Spleen (tissue), 11 donors: Measurements from ENCODE around the gene FBRS. TPM values are rescaled to one million over a fixed set of nuclear protein-coding genes. Genes with fewer than 3 reads are reported as not detected.
A peak's percentile ranks its signal among the peaks of the same experiment; 100 is the strongest.

Source experiments
- DNase-seq: peaks from one replicate; pipeline ENCODE4 v3.0.0-alpha.2; 2020
- H3K27ac ChIP-seq, 8 donors: fragments of 200-600 bp; sonication (generic) in 7 of 8; 1 replicate in 4 of 8; 2 replicates in 4 of 8; pipeline versions ENCODE4 v1.5.0 to v1.8.0; 2016 to 2021; ENCODE audit warnings: inconsistent platforms in 4 of 8, mild to moderate bottlenecking in 4 of 8, moderate library complexity in 1 of 8
- H3K27me3 ChIP-seq, 7 donors: fragments of 200-600 bp; sonication (generic) in 6 of 7; replicated peaks in 1 of 7; 1 replicate in 4 of 7; 2 replicates in 3 of 7; pipeline versions ENCODE4 v1.5.0 to v1.8.0; 2016 to 2021; ENCODE audit warnings: inconsistent platforms in 3 of 7, mild to moderate bottlenecking in 1 of 7
- H3K36me3 ChIP-seq, 6 donors: fragments of 200-600 bp; sonication (generic) in 5 of 6; 1 replicate in 4 of 6; 2 replicates in 2 of 6; pipeline versions ENCODE4 v1.5.0 to v1.8.0; 2016 to 2021; ENCODE audit warnings: inconsistent platforms in 2 of 6
- H3K4me1 ChIP-seq, 6 donors: fragments of 200-600 bp; sonication (generic) in 5 of 6; 1 replicate in 3 of 6; 2 replicates in 3 of 6; pipeline versions ENCODE4 v1.5.0 to v1.8.0; 2016 to 2021; ENCODE audit warnings: inconsistent platforms in 3 of 6
- H3K4me3 ChIP-seq, 8 donors: fragments of 200-600 bp; sonication (generic) in 7 of 8; 1 replicate in 4 of 8; 2 replicates in 4 of 8; pipeline versions ENCODE4 v1.5.0 to v1.8.0; 2016 to 2021; ENCODE audit warnings: inconsistent platforms in 4 of 8, mild to moderate bottlenecking in 4 of 8, moderate library complexity in 2 of 8
- H3K9me3 ChIP-seq, 8 donors: fragments of 200-600 bp; sonication (generic) in 7 of 8; 1 replicate in 4 of 8; 2 replicates in 4 of 8; pipeline versions ENCODE4 v1.5.0 to v1.8.0; 2016 to 2021; ENCODE audit warnings: inconsistent platforms in 4 of 8
- POLR2A ChIP-seq, 3 donors: fragments of 450-650 bp; IDR thresholded peaks; one replicate each; pipeline ENCODE4 v1.5.1; 2017; ENCODE audit warnings: antibody characterized with exemption in 3 of 3, mild to moderate bottlenecking in 1 of 3
- POLR2AphosphoS5 ChIP-seq, 3 donors: sonication (generic); formaldehyde crosslinking; IDR thresholded peaks; one replicate each; pipeline ENCODE4 v1.5.1; 2017; ENCODE audit warnings: antibody characterized with exemption in 3 of 3
- WGBS, 5 donors: extraction: QIAGEN DNeasy Blood & Tissue Kit in 3 of 5; methylation state at CpG; one replicate each; pipeline versions ENCODE4 v1.1.5 to v1.1.7; 2013 to 2018; 5-methylcytosine and 5-hydroxymethylcytosine counted together
- intact Hi-C: fragments of 100-400 bp; cut with DNase I; formaldehyde crosslinking; loops from one replicate; pipeline ENCODE4 v1.15.0; 2023; ENCODE audit warnings: low total_unique reads
- polyA plus RNA-seq, 3 donors: library from polyadenylated mRNA; stranded (reverse); fragments of 200-250 nt; gene quantifications; one replicate each; pipeline ENCODE4 v1.2.1, GENCODE V29; 2013
- total RNA-seq, 7 donors: library from RNA; depleted of rRNA in 3 of 7; stranded (reverse); fragments of >200 nt in 3 of 7; fragmentation: NEBNext Ultra II Directional in 4 of 7; extraction: Animal tissue kit (Norgen Biotek cat#: 25700) in 4 of 7; gene quantifications; one replicate each; pipeline versions ENCODE4 v1.1.0 to v1.2.1, GENCODE V29; 2016 to 2021
- TF ChIP-seq, protein P1 (sequence below), 11 experiments: fragments of 200-600 bp in 7 of 11; fragments of 450-650 bp in 4 of 11; sonication (generic) in 4 of 11; IDR thresholded peaks in 8 of 11; conservative IDR thresholded peaks in 3 of 11; 1 replicate in 7 of 11; 2 replicates in 4 of 11; pipeline versions ENCODE4 v1.4.0 to v1.8.0; 2016 to 2021; ENCODE audit warnings: antibody characterized with exemption in 11 of 11, inconsistent platforms in 4 of 11, mild to moderate bottlenecking in 1 of 11
- donor health status: healthy with polysubstance abuse.
- donor health status: DM: no; HTN: no; CAD: no; lungs with moderate emphysema.
- donor health status: DM: no; HTN: no; CAD: no.
- donor health status: Bipolar disorder and iron deficiency.
- donor health status: healthy.
- donor health status: DM: no; HTN: no; CAD: no.
- donor health status: DM: yes; HTN: yes; CAD: no.

Gene FBRS
- total and polyA plus RNA-seq, 10 donors = 25.8 to 118 (median 76.1) TPM

- H3K27me3 ChIP-seq = no peaks in the 10 kb centered on the region
- TF ChIP-seq, protein P1, sequence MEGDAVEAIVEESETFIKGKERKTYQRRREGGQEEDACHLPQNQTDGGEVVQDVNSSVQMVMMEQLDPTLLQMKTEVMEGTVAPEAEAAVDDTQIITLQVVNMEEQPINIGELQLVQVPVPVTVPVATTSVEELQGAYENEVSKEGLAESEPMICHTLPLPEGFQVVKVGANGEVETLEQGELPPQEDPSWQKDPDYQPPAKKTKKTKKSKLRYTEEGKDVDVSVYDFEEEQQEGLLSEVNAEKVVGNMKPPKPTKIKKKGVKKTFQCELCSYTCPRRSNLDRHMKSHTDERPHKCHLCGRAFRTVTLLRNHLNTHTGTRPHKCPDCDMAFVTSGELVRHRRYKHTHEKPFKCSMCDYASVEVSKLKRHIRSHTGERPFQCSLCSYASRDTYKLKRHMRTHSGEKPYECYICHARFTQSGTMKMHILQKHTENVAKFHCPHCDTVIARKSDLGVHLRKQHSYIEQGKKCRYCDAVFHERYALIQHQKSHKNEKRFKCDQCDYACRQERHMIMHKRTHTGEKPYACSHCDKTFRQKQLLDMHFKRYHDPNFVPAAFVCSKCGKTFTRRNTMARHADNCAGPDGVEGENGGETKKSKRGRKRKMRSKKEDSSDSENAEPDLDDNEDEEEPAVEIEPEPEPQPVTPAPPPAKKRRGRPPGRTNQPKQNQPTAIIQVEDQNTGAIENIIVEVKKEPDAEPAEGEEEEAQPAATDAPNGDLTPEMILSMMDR (IDR thresholded peaks at IDR 0.05 in 8 of 11, conservative IDR thresholded peaks at IDR 0.05 in 3 of 11) = no peak
- no peak for TF ChIP-seq POLR2A (IDR thresholded peaks at IDR 0.05)
- peak in 1 of 3 donors; percentile 34 for TF ChIP-seq POLR2AphosphoS5 (IDR thresholded peaks at IDR 0.05)
- WGBS, 5 donors = 90 to 95% (median 92%) methylated on average over 8 to 18 of the region's 18 CpGs
- no peaks in the 10 kb centered on the region for H3K9me3 ChIP-seq
- H3K4me1 ChIP-seq = peaks cover 13 to 64% (median 37%) of the 10 kb centered on the region in 6 donors
- intact Hi-C loops = loop anchor here (5.0 kb wide), 1 partner anchor 37 kb away; no protein-coding TSS in a partner anchor
- peaks cover 0 to 53% (median 43%) of the 10 kb centered on the region in 6 donors for H3K36me3 ChIP-seq
- H3K4me3 ChIP-seq = no peak overlapping the region
- H3K27ac ChIP-seq = no peak overlapping the region
- no peak for DNase-seq
Measured at GRCh38 chr16:30654856-30655255, 3.4 kb upstream of the FBRS start.

GRCh38 chr16:30655815-30656347 is 2.4 kb upstream of the FBRS start:
- Histone ChIP-seq H3K9me3 (no peaks in the 10 kb centered on the region), H3K4me1 (peaks cover 20 to 71% (median 45%) of the 10 kb centered on the region in 6 donors), H3K27ac (no peak overlapping the region), H3K4me3 (no peak overlapping the region), H3K36me3 (peaks cover 0 to 57% (median 43%) of the 10 kb centered on the region in 6 donors), H3K27me3 (no peaks in the 10 kb centered on the region)
- WGBS, 5 donors = 95 to 99% (median 97%) methylated on average over 12 of the region's 12 CpGs
- DNase-seq = peak; percentile 81
- no peak for TF ChIP-seq POLR2AphosphoS5 (IDR thresholded peaks at IDR 0.05)
- TF ChIP-seq, protein P1 (IDR thresholded peaks at IDR 0.05 in 8 of 11, conservative IDR thresholded peaks at IDR 0.05 in 3 of 11) = no peak
- no peak for TF ChIP-seq POLR2A (IDR thresholded peaks at IDR 0.05)
- intact Hi-C loops = loop anchor here (5.0 kb wide), 1 partner anchor 36 kb away; no protein-coding TSS in a partner anchor

DNA sequence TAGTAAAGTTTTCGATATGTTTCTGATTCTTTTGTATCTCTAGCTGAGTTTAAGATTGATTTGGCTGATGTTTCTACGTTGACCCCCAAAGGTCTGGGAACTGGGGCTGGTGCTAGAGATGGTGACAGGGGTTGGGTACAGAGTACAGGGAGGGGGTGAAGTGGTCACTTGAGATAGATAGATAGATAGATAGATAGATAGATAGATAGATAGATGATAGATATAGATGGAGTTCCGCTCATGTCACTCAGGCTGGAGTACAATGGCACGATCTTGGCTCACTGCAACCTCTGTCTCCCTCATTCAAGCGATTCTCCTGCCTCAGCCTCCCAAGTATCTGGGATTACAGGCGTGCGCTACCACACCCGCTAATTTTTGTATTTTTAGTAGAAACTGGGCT is 1.8 kb upstream of the FBRS start:
- Histone ChIP-seq H3K4me3 (no peak overlapping the region), H3K9me3 (no peaks in the 10 kb centered on the region), H3K36me3 (peaks cover 0 to 62% (median 45%) of the 10 kb centered on the region in 6 donors), H3K27me3 (no peaks in the 10 kb centered on the region), H3K4me1 (peaks cover 25 to 72% (median 50%) of the 10 kb centered on the region in 6 donors), H3K27ac (peak overlapping the region in 3 of 8 donors; percentile 97 to 100 (median 99))
- intact Hi-C loops = loop anchor here (5.0 kb wide), 1 partner anchor 36 kb away; no protein-coding TSS in a partner anchor
- no peak for DNase-seq
- 92 to 97% (median 93%) methylated on average over 8 of the region's 8 CpGs for WGBS, 5 donors
- TF ChIP-seq, protein P1 (IDR thresholded peaks at IDR 0.05 in 8 of 11, conservative IDR thresholded peaks at IDR 0.05 in 3 of 11) = no peak
- TF ChIP-seq POLR2AphosphoS5 (IDR thresholded peaks at IDR 0.05) (no peak), POLR2A (IDR thresholded peaks at IDR 0.05) (no peak)
